Skeletal muscle tissue (tissue), 4 donors: ENCODE data around the gene ABCC5. TPM values are rescaled to one million over a fixed set of nuclear protein-coding genes. Genes with fewer than 3 reads are reported as not detected.

Source experiments
- H3K27ac ChIP-seq: one replicate; pipeline ENCODE4 v1.7.0; 2013; ENCODE audit warnings: mild to moderate bottlenecking, low read depth, low read length, inconsistent platforms
- H3K27me3 ChIP-seq, 3 donors: one replicate each; pipeline ENCODE4 v1.7.0; 2013; ENCODE audit warnings: low read length in 3 of 3; ENCODE audit not compliant: control insufficient read depth in 3 of 3, insufficient read depth in 3 of 3
- H3K36me3 ChIP-seq, 3 donors: one replicate each; pipeline ENCODE4 v1.7.0; 2013; ENCODE audit warnings: low read length in 3 of 3; ENCODE audit not compliant: control insufficient read depth in 3 of 3, insufficient read depth in 3 of 3
- H3K4me1 ChIP-seq, 3 donors: one replicate each; pipeline ENCODE4 v1.7.0; 2013; ENCODE audit warnings: low read length in 3 of 3, mild to moderate bottlenecking in 3 of 3; ENCODE audit not compliant: control insufficient read depth in 3 of 3, insufficient read depth in 3 of 3
- H3K4me3 ChIP-seq, 3 donors: one replicate each; pipeline ENCODE4 v1.7.0; 2013; ENCODE audit warnings: low read length in 3 of 3
- H3K9ac ChIP-seq, 3 donors: one replicate each; pipeline ENCODE4 v1.7.0; 2013; ENCODE audit warnings: low read length in 3 of 3, mild to moderate bottlenecking in 3 of 3, moderate library complexity in 2 of 3, low read depth in 1 of 3
- H3K9me3 ChIP-seq, 3 donors: one replicate each; pipeline ENCODE4 v1.7.0; 2013; ENCODE audit warnings: low read length in 3 of 3; ENCODE audit not compliant: control insufficient read depth in 3 of 3
- total RNA-seq: library from RNA; depleted of rRNA; stranded (reverse); fragments of >200 nt; gene quantifications from one replicate; pipeline ENCODE4 v1.2.3, GENCODE V29; 2014
- donor health status: Osteomylitis.

Gene ABCC5
- total RNA-seq, 1 donor from 2014 or later = 17.7 TPM

- H3K36me3 ChIP-seq = peaks cover 38 to 61% (median 50%) of the 10 kb centered on the region in 3 donors
These were observed 85.8 kb downstream of the ABCC5 start for GRCh38 chr3:183931881-183932280.

GRCh38 chr3:183930086-183930485 lies 87.6 kb downstream of the ABCC5 start:
- H3K4me3 ChIP-seq = no peak overlapping the region
- no peak overlapping the region for H3K27ac ChIP-seq
- H3K36me3 ChIP-seq = peaks cover 34 to 56% (median 52%) of the 10 kb centered on the region in 3 donors
- no peaks in the 10 kb centered on the region for H3K27me3 ChIP-seq
- no peak overlapping the region for H3K9ac ChIP-seq
- H3K9me3 ChIP-seq = no peaks in the 10 kb centered on the region
- no peaks in the 10 kb centered on the region for H3K4me1 ChIP-seq

More at GRCh38 chr3:183931881-183932280, 85.8 kb downstream of the ABCC5 start:
- Histone ChIP-seq H3K27me3 (no peaks in the 10 kb centered on the region), H3K9ac (no peak overlapping the region), H3K4me1 (no peaks in the 10 kb centered on the region), H3K4me3 (no peak overlapping the region), H3K9me3 (no peaks in the 10 kb centered on the region), H3K27ac (no peak overlapping the region)

GRCh38 chr3:183927059-183927458 lies 90.6 kb downstream of the ABCC5 start:
- H3K4me1 ChIP-seq = no peaks in the 10 kb centered on the region
- H3K27ac ChIP-seq = no peak overlapping the region
- H3K36me3 ChIP-seq = peaks cover 52 to 66% (median 60%) of the 10 kb centered on the region in 3 donors
- H3K9me3 ChIP-seq = no peaks in the 10 kb centered on the region
- no peak overlapping the region for H3K9ac ChIP-seq
- no peaks in the 10 kb centered on the region for H3K27me3 ChIP-seq
- no peak overlapping the region for H3K4me3 ChIP-seq

- Histone ChIP-seq H3K9ac (no peak overlapping the region), H3K9me3 (no peaks in the 10 kb centered on the region), H3K27ac (no peak overlapping the region), H3K27me3 (no peaks in the 10 kb centered on the region), H3K4me3 (no peak overlapping the region), H3K4me1 (no peaks in the 10 kb centered on the region), H3K36me3 (peaks cover 53 to 64% (median 57%) of the 10 kb centered on the region in 3 donors)
These were observed 92.7 kb downstream of the ABCC5 start for GRCh38 chr3:183924956-183925355.

DNA sequence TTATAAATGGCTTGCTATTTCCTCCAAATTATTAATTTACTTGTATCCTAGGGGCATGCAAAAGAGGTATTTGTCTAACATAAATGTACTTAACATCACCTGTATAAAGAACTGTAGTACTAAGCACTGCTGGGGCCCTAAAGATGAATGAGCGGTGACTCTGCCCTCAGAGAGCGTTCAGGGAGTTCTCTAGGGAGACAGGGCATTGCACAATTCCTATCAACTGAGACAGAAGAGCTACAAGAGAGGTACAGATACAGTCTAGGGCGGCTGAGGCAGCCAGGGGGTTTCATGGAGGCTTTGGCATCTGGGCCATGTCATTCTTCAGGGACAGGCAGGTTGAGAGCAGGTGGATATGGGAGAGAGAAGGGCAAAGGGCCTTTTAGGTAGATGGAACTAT lies 93.1 kb downstream of the ABCC5 start:
- Histone ChIP-seq H3K9ac (no peak overlapping the region), H3K4me1 (no peaks in the 10 kb centered on the region), H3K4me3 (no peak overlapping the region), H3K36me3 (peaks cover 57 to 69% (median 60%) of the 10 kb centered on the region in 3 donors), H3K9me3 (no peaks in the 10 kb centered on the region), H3K27me3 (no peaks in the 10 kb centered on the region), H3K27ac (no peak overlapping the region)

GRCh38 chr3:183922421-183922820 lies 95.3 kb downstream of the ABCC5 start:
- Histone ChIP-seq H3K9me3 (no peaks in the 10 kb centered on the region), H3K4me3 (no peak overlapping the region), H3K9ac (no peak overlapping the region), H3K27me3 (no peaks in the 10 kb centered on the region), H3K36me3 (peaks cover 48 to 57% (median 48%) of the 10 kb centered on the region in 3 donors), H3K4me1 (no peaks in the 10 kb centered on the region), H3K27ac (no peak overlapping the region)

- Histone ChIP-seq H3K9me3 (no peaks in the 10 kb centered on the region), H3K27me3 (no peaks in the 10 kb centered on the region), H3K4me3 (no peak overlapping the region), H3K27ac (no peak overlapping the region), H3K4me1 (no peaks in the 10 kb centered on the region), H3K9ac (no peak overlapping the region), H3K36me3 (peaks cover 40 to 47% (median 43%) of the 10 kb centered on the region in 3 donors)
These were observed 96.6 kb downstream of the ABCC5 start for GRCh38 chr3:183921096-183921495.

DNA sequence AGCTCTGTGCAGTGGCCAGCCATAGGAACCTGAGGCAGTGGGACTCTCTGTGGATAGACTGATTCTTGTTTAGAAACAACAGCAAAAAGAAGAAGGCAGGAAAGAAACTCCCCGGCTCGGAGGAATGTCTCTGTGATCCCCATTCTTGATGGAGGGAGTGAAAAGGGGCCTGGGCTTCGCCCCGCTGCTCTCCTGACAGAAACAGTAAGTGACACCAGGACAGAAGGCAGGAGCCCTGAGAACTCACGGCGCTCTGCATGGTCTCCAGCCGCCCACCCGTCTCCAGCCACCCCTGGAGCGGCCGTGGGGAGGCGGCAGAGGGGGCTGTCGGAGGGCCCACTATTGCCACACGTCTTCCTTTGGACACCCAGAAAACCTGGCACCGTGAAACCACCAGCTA lies 97.3 kb downstream of the ABCC5 start:
- Histone ChIP-seq H3K9me3 (no peaks in the 10 kb centered on the region), H3K4me3 (no peak overlapping the region), H3K27ac (no peak overlapping the region), H3K36me3 (peaks cover 38 to 45% (median 41%) of the 10 kb centered on the region in 3 donors), H3K4me1 (no peaks in the 10 kb centered on the region), H3K9ac (no peak overlapping the region), H3K27me3 (no peaks in the 10 kb centered on the region)

GRCh38 chr3:183918178-183918577 lies 99.5 kb downstream of the ABCC5 start:
- H3K27me3 ChIP-seq = no peaks in the 10 kb centered on the region
- H3K4me1 ChIP-seq = no peaks in the 10 kb centered on the region
- H3K9ac ChIP-seq = no peak overlapping the region
- H3K27ac ChIP-seq = no peak overlapping the region
- H3K36me3 ChIP-seq = peaks cover 26 to 27% (median 27%) of the 10 kb centered on the region in 3 donors
- H3K4me3 ChIP-seq = no peak overlapping the region
- H3K9me3 ChIP-seq = no peaks in the 10 kb centered on the region

- peaks cover 23 to 25% (median 23%) of the 10 kb centered on the region in 3 donors for H3K36me3 ChIP-seq
- H3K9me3 ChIP-seq = no peaks in the 10 kb centered on the region
- no peak overlapping the region for H3K27ac ChIP-seq
- no peak overlapping the region for H3K9ac ChIP-seq
- H3K4me3 ChIP-seq = no peak overlapping the region
- no peaks in the 10 kb centered on the region for H3K4me1 ChIP-seq
- H3K27me3 ChIP-seq = no peaks in the 10 kb centered on the region
These were observed 99.9 kb downstream of the ABCC5 start for GRCh38 chr3:183917776-183918175.
